NCI-H1105 (cell line): ENCODE measurements around the gene NHEJ1.

Experiments
- DNase-seq: peaks from one replicate; lab custom pipeline; 2025; lab: John Stamatoyannopoulos, UW

The NHEJ1 gene

DNA sequence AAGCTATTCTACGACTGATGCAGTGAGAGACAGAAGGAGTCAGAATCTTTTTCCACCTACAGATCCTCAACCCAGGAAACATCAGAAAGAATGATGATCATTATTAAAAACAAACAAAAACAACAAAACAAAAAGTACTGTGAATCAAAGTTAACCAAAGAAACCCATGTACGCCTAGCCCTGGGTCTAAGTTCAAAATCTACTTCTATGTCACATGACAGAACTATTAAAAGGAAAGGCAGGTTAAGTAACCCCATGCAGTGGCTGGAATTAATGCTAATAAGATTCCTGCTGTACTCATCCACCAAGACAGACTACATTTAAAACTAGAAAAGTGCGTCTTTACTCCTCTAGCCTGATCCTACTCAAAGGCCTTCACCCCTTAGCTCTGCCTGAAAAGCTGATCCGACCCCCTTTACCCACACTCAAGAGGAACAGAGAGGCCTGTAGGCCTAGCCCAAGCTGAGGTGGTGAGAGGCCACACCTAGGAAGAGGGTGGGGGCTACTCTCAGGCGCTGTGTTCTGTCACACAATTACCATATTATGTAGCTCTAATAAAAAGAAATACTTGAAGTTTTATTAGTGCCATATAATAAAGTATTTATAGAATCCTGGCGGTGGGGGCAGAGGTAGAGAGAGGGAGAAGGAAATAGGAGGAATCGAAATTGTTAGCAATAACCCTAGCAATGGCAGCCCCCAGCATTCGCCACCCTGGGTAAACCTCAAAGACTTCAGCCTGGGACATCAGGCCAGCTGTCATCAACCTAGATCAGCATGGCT is 37.1 kb downstream of the NHEJ1 start:
- no peak for DNase-seq

DNA sequence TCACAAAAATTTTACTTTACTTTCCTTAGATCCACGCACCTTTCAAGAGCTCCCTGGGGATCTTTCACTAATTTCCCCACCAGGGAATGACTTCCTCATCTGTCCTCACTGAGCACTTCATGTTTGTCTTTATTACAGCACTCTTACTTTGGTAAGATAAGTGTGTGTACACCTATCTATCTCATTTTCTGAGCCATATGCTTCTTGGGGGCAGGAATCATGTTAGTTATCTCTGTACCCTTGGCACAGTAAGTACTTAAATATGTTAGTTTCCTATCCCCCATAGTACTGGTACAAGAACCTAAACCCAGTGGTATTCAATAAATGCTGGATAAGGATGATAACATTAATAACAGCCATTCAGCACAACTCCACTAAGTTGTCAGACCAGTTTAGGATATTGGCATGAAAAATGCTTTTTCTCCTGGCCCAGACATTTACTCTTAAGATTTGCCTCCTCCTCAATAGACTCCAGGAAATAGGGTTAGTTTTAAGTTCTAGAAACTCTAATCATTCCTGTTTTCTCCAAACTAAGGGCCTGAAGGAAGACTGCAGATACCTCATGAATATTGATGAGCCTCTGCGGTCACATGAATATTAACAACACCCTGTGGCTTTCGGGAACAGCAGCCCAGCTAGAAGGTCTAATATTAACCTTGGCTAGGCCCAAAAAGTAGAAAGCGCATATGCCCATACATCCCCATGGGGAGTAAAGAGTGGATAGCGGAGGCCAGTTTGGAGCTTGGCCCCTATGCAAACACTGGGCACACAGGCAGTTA is 38.2 kb downstream of the NHEJ1 start:
- no peak for DNase-seq

DNA sequence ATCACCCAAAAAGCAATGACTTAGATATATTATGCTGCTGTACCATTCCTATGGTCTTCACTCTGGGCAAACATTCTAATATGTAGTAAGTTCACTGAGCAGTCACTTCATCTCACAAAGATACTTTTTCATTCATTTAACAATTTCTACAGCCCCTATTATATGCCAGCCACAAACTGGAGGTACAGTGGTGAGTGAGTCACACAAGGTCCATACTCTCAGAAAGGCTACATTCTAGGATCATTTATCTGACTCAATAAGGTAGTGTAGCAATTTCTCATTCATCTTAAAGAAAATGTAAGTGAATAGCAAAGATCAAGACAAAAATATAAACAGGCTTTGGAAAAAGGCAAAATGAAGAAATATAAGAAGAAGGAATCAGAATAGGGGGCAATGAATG is 40.5 kb downstream of the NHEJ1 start:
- no peak for DNase-seq

DNA sequence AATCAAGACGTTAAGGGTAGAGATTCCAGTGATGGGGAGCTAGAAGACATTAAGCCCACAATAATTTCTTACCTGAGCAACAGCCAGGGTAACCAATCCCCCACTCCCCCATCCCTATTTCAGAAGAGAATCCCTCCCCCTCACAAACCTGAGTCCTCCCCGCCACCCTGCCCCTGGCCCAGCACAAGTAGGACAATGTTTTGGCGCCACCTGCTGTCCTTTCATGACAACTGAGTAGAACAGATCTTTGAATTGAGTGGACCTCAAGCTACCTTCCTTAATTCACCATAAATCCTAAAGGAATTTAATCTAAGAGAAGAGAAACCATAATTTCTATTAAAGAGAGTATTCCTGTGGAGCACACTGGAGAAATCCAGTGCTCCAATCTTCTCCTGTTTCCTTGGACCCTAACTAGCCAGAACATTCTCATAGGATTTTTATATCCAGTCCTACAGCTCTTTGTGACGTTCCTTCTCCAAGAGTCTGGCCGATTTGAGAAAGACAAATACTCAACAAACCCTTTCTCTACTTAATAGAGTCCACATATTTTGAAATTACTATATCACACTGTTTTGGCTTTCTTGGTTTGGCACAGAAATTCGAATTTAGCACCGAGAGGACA is 41.1 kb downstream of the NHEJ1 start:
- DNase-seq, result peak; percentile 36

DNA sequence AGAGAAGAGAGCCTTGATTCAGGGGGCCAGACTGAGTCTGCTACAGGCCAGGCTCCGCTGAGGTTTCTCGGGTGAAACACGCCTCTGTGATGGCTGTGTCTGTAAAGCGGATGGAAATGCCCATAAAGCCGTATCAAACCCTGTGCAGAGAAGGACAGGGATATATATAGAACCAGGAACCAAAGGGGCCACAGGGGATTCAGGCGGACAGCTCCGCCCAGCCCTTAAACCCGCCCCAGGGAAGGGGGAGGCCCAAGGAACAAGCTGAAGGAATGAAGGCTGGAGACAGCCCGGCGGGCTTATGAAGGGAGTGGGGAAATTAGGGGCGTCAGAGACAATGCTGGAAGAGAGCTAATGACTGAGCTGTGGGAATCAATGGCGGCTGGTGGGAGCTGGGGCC is 42.1 kb downstream of the NHEJ1 start:
- DNase-seq, result no peak

DNA sequence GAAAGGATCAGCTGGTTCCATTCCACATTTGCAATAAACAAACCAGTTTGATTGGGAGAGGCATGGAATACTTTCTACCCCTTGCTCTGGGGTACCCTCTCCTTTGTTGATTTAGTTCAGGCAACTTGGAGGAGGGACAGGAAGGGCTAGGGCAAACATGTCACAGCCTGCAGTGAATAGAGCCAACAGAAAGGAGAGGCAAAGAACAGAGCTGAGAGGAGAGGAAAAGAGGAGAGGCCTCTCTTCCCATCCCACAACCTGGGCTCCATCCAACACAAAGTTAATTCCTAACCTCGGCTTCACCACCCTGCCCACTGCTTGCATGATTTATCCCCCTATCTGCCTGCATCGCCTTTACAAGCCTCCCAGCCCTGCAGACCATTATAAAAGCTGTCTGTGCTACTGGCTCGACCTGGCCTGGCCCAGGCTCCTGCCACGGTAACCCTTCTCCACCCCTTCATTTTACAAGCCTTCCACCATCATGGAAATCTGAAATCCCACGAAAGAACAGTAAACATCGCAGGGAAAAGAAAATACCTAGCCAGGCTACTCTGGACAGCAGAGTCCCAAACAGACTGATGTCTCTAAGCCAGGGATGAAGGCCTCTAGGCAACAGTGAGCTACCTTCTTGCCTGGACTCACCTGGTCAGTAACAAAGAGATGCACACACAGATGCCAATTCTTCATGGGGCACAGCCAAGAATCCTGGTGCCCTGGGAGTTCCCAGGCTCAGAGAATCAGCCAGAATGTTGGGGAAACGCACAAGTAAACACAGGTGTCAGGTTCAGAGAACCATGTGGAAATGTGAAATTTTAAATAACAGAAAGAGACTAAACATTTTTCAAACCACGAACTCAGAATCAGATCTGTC is 43.6 kb downstream of the NHEJ1 start:
- DNase-seq, result no peak

DNA sequence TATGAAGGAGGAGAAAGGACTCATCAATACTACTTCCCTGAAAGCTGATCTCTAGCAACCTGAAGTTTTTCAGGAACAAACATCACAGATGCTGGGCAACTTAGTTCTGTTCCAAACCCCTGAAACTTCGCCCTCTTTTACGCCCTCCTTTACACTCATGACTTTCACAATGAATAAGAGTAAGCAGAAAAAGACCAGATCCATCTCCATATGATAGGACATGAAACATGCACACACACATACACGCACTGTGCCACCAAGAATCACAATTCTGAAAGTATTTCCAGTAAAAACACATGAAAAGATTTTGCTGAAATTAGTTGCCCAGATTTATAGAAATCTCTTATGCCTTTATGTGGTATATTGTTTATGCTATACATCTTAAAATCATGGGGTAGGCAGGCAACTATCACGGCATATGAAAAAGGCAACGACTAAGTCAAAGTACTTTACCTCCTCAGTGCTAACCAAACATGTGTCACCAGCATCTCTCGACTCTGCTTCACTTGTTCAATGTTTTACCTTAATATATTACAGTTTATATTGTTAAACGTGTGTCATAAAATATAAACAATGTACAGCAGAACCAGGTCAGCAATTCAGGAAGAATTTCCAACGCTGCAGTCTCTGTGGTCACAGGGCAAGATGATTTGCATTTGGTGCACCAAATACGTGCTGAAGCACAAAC is 47.8 kb downstream of the NHEJ1 start:
- DNase-seq, result no peak

DNA sequence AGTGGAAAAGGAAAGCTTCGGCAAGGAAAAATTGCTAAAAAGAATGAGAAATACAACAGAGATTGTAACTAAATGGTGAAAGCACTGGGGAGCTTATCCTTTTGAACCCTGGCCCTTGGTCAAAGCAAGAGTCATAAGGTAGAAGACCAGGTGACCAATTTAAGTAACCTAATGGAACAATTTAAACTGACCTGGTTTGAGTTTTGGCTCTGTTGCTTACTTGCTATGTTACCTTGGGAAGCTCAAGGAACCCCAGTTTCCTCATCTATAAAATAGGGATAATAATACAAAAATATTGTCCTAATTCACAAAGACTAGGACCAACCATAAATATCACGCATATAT is 48.6 kb downstream of the NHEJ1 start:
- DNase-seq, result no peak

DNA sequence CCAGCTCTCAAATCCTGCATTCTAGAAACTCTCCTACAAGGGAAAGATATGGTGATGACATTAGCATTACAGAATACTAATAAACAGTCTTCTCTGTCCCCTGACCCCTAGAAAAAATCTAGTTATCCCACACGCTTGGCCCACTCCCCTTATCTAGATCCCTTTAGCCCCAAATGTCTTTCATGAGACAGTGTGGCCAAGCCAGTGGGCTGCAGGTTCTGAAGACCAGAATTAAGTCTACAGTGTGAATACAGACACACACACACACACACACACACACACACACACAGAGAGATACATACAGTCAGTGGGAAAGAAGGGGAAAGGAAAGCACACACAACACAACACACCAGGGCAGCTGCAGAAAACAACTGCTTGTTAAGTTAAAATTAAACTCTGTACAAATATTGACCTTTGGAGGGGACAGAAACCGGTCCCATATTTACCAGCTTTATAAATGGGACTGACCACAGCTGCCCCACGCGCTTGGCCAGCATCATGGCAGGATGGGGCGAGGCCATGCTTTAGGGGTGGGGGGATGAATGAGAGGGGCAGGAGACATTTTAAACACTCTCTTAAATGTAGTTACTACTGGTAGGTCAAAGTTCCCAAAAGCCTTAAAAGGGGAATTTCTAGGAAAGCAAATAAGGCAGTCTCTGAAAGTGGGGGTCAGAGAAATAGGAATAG is 49.1 kb downstream of the NHEJ1 start:
- DNase-seq, result no peak

DNA sequence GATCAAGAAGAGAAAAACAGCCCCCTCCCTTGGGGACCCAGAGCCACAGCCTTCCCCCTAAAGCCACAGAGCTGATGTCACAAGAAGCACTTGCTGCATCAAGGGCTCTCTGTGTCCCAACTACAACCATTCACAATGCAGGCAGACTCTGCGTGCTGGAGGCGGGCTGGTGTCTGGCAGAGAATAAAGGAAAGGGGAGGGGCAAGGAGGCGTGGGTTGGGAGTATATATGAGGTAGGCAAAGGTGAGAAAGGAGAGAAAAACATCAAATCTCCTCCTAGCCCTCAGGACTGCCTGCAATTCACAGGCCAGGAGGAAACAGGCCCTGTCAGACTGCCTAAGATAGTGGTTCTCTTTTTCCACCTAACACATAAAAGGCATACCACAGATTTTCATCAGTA is 51.1 kb downstream of the NHEJ1 start:
- DNase-seq, result no peak

DNA sequence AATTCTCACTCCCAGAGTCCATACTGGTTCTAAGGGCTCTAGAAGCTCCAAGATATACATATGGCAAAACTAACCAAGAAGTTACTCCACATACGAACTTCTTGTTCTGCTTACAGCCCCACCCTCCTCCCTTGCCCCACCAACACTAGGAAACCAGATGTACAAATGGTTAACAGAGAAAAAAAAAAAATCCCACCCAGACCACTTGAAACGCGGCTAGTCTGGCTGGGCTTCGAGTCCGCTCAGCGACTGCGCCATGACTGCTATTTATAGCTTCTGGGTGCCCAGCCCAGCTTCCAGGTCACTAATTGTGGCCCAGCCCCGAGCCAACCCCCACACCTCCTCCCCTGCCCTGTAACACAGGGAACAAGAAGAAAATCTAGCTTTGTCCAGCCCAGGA is 52.9 kb downstream of the NHEJ1 start:
- no peak for DNase-seq

DNA sequence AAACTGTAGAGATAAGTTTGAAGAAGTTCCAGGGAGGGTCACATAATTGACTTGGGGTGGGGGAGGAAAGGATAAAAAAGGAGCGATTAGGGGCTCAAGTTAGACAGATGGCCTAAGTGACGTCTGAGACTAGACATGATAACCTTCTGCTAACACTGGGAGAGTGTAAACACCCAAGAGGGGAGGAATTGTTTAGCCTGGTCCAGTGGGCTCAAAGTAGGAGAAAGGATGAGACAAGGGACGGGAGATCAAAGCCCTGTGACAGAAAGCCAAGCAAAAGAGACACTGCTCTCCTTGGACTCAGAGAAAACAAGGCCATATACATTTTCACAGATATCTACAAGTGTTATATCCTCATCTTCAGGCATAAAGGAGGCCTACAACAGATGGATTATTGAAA is 54.4 kb downstream of the NHEJ1 start:
- no peak for DNase-seq

DNA sequence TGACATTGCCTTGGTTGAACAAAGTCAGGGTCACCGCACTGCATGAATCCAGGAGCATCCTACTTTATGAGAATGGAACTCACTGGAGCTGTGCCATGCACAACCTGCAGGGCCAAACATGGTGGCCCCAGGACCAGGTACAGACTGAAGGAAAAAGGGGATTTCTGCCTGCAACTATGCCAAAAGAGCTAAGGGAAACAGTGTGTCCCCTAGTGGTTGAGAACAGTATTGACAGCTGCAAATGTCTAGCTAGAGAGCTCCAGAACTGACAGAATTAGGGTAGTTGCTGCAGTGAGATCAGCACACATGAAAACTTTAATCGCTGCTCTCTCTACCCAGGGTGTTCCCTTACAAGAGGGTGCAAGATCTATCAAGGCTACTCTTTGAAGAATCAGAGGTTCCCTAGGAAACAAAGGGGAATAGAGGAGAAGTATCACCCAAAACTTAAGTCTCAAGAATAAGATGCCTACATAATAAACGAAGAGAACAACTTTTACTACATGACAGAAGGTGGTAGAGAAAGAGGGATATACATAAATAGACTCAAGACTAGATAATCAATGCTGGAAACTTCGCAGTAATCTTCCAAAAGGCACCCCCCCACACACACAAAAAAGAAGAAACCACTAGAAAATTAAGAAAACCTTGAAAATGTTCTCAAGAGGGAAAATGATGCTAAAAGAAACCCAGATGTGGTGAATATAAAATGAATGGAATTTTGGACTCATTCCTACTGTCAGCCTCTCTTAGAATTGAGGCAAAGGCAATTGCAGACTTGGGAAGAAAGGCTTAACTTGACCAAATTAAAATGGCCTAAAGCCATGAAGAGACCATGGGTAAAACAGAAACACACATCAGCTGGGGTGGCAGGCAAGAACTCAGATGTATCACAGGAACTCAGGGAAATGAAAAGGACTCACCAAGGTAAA is 56.2 kb downstream of the NHEJ1 start:
- peak; percentile 7 for DNase-seq

DNA sequence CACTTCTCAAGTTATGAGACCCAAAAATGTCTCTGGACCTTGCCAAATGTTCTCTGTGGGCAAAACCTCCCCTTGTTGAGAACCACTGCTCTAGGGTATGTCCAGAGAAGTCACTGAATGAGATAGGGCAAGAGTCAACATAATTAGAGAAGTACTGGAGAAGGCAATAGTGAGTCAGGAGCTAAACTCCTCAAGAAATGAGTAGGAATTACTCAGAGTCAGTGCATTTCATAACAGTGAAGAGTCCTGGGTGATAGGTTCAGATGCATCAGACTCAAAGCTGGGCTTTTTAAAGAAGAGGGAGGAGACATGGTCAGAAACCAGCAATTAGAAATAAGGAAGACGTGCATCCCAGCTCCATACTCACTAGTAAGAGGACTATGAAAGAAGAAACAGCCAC is 61.3 kb downstream of the NHEJ1 start:
- no peak for DNase-seq

DNA sequence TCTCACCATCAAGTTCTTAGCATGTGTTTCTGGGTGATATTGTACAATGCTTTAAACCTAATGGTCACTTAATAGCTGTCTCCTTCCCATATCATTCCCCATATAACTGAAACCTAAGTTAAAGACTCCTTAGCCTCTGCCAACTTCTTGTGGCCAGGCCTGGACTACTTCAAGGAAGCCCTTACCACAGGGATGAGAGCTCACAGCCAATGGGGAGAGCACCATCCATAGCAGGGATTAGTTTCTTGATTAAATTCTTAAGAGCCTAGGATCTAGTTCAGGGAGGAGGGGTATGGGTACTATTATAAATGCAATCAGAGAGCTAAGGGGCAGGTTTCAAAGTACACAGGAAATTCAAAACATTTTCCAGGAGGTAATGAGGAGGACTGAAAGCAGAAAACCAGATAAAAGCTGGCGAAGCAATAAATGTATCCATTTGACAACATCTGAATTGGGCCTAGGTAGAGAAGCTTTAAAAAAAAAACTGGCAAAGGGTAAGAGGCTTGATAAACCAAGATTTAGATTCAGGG is 65.1 kb downstream of the NHEJ1 start:
- DNase-seq, result no peak

DNA sequence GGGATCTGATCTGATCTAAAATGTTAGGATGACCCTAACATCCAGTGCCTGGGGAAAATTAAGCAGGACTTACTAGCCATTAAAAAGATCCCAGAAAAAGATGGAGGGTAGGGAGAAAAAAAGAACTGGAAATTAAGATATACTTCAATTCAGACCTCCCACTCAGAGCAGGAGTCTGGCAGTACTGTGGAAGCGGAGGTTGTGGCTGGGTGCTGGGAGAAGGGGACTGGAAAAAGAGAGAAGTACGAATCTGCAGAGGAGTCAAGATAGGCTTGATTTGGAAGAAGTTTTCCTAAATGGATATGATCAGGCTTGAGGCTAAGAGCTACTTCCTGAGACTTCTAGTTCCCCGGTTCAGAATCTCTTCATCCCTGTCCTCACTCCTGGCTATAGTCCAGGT is 66.4 kb downstream of the NHEJ1 start:
- no peak for DNase-seq

DNA sequence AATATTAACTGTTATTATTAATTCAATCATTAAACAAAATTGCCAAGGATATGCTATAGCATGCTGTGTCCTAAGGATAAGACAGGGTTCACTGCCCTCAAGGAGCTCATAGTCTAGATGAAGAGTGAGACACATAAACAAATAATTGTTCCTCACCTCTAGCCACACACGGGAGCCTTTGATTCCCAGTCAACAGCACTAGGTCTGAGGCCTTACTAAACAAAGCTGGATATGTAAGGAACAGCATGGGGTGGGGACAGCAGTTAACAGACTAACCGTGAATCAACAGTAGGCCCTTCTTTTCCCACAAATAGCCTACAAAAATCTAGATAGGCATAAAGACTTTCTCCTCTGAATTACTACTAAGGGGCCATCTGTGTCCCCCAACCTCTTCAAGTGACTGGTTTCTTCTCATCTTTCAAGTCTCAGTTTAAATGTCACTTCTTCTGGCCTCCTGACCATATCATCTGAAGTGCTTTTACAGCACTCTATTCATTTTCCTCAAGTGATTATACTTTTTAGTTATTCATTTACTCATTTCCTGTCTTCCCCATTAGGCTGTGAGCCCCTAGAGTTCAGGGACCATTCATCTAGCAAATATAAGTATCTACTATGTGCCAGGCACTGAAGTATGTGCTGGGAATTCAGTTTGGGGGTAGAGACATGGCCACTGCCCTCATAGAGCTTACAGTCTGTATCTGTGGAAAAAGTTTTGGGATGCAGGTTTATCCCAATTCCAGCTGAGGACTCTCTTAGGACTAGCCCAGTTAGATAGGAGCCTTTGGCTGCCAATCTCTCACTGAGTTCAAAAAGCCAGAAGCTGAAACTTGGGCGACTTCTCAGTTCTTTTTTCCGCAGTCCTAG is 69.9 kb downstream of the NHEJ1 start:
- DNase-seq, result no peak

DNA sequence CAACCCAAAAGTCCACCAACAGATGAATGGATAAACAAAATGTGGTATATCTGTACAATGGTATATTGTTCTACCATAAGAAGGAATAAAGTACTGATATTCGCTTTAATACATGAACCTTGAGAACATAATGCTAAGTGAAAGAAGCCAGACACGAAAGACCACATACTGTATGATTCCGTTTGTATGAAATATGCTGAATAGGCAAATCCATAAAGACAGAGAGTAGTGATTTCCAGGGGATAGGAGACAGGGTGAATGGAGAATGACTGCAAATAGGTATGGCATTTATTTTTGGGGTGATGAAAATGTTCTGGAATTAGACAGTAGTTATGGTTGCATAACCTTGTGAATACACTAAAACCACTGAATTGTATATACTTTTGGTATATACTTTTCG is 71.3 kb downstream of the NHEJ1 start:
- no peak for DNase-seq

DNA sequence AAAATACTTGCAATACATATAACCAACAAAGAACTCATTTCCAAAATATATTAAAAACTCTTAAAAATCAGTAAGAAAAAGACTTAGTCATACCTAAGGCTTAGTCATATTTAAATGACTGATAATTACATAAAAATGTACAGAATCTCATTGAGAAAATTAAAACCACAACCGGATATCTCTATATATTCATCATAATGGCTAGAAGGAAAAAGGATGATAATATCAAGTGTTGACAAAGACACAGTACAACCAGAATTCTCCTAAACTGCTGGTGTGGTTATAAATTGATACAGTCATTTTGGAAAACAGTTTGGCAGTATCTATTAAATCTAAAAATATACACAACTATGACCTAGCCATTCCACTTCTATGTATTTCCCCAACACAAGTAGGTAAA is 72.8 kb downstream of the NHEJ1 start:
- no peak for DNase-seq
